Fibroblast of skin of left biceps (primary cell): Measurements from ENCODE around the gene ARMC5.
"Not testable (repeated sequence)": the region's sequence is repeated elsewhere in the genome, so short reads cannot be mapped to it uniquely, and the experiment has no call there.

Experiments
- DNase-seq, 2 experiments: peaks; one replicate each; pipeline ENCODE4 v3.0.0-alpha.2; 2013; ENCODE audit warnings: low read depth in 2 of 2

Gene ARMC5

DNA sequence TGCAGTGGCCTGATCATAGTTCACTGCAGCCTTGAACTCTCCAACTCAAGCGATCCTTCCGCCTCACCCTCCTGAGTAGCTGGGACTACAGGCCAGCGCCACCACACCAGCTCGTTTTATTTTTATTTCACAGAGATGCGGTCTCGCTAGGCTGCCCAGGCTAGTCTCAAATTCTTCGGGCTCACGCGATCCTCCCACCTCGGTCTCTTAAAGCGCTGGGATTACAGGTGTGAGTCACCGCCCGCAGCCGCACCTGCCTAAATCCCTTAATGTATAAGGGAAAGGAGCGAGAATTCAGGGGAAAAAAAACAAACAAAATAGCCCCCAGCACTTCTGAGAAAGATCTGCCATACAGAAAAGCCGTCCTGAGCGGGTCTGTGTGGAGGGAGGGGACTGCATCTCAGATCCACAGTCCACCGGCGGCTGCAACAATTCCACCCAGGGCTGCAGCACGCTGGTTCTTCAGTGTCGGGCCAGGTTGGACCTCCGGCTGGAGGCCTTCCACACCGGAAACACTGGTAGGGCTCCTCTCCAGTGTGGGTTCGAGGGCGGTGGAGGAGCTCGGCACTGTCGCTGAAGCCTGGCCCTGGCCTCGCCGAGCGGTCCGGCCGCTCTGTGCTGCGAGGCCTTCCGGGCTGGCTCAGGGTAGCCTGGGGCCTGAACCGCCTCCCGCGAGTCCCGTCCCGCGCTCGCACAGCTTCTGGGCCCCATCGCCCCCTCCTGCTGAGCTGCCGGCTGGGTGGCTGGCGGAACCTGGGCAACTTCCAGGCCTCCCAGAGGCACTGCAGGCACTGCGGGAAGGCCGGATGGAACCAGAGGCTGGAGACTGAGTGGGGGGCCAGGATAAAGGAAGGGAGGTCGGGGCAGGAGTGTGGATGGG, 23.7 kb upstream of the ARMC5 start:
- no peak for DNase-seq

DNA sequence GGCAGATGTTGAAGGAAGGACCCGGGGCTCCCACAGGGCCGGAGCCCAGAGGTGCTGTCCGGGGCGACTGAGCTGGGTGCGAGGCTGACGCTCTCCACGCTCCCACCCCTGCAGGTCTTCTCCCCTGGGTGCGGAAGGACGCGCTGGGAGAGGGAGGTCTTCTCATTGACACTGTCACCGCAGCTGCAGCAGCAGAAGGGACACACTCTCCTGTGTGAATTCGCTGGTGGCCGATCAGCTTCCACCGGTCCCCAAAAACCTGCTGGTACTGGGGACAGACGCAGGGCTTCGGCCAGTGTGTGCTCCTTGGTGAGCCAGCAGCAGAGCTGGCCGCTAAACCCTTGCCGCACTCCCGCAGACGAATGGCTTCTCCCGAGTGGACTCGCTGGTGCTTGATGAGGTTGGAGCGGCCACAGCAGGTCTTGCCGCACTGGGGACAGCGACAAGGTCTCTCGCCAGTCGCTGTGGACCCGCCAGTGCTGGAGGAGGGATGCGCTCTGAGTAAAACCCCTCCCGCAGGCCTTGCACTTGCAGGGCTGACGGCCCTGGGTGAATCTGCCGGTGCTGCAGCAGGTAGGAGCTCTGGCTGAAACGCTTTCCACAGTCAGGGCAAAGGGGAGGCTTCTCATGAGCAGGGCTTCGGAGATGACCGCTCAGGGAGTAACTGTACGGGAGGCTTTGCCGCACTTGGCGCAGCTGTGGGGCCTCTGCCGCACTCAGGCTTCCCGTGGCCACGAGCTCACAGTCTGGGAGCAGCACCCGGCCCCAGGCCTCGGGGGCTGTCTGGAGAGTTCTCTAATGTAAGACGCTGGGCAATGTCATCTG, 22.9 kb upstream of the ARMC5 start:
- no peak for DNase-seq

DNA sequence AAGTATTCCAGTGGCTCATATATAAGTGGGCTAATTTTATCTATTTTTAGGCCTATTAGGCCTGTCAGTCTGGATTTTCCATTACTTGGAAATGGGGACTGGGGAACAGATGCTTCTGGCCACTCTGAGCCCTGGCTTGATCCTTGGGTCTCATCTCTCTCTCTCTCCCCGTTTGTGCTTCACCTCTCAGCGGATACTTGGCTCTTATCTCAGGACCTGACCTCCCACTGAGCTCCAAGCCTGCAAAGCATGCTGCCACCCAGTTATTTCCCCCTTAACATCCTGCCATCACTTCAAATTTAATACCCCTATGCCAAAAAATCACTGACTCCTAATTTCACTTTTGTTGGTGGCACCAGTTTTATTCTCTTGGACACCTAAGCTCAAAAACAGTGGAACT, 20.9 kb upstream of the ARMC5 start:
- DNase-seq, result no peak

DNA sequence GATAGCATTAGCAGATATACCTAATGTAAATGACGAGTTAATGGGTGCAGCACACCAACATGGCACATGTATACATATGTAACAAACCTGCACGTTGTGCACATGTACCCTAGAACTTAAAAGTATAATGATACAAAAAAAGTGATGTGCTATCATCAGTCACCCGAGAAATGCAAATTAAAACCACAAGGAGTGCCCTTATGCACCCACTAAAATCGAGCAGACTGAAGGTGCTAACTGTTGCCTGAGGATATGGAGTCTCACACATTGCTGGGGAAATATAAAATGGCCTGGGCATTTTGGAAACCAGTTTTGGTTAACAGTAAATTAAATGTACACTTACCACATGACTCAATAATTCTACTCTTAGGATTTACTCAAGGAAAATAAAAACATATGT, 20.3 kb upstream of the ARMC5 start:
- not testable (repeated sequence) for DNase-seq

DNA sequence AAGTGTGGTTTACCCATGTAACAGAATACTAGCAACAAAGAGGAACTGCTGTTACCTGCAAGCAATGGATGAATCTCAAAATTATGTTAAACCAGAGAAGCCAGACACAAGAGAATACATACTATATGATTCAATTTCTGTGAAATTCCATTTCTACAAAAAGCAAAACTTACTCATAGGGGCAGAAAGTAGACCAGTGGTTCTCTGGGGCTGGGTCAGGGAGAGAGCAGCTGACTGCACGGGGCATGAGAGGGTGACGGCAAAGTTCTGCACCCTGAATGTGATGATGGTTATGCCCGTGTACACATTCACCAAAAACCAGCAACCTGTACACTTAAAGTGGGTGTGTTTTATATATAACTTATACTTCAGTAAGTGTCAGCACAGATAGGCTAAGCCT, 19.8 kb upstream of the ARMC5 start:
- DNase-seq, result no peak

DNA sequence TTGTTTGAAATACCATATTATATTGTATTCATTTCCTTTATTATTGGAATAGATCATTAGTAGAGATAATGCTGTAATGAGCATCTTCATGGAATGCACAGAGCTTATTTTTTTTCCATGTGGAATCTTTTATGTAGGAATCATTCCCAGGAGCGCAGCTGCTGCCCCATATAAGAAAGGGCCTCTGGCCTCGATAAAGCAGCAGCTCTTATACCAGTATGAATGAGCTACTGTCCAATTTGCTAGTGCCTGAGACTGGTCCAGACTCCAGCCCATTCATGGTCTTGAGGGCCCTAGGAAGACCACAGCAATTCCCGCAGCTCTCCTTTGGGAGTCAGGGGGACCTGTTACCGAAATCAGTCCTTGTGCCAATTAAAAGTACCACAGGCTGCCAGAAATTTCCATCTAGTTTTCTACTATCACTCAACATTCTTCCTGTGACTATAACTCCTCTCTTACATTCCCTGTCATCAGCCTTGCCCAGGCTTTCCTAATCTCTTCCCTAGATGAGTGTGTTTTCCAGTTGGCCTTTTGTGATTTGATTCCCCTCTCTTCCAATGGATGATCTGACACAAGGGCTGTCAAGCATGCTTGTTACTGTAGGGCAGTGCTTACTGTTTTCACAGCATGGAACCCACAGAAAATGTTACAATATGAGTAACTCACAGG, 18.7 kb upstream of the ARMC5 start:
- DNase-seq, result no peak

DNA sequence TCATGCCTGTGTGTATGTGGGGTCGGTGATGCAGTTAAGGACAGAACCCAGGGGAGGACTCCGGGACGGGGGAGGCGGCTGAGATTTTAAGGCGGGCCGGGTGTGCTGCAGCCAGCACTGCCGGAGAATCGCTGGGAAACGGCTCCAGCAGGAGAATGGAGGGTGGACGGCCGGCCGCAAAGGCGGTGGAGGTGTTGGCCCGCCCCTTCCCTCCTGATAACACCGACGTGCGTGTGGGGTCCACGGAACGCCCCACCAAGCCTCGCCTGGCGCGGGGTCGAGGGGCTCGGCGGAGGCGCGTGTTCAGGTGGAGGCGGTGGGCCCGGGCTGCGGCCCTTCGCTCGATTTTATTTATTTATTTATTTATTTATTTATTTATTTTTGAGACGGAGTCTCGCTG, 17.3 kb upstream of the ARMC5 start:
- DNase-seq, result no peak

DNA sequence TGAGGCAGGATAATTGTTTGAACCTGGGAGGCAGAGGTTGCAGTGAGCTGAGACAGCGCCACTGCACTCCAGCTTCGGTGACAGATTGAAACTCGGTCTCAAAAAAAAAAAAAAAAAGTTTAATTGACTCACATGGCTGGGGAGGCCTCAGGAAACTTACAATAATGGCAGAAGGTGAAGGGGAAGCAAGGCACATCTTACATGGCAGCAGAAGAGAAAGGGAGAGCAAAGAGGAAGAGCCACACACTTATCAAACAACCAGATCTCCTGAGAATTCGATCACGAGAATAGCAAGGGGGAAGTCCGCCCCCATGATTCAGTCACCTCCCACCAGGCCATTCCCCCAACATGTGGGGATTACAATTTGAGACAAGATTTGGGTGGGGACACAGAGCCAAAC, 13.4 kb upstream of the ARMC5 start:
- not testable (repeated sequence) for DNase-seq

DNA sequence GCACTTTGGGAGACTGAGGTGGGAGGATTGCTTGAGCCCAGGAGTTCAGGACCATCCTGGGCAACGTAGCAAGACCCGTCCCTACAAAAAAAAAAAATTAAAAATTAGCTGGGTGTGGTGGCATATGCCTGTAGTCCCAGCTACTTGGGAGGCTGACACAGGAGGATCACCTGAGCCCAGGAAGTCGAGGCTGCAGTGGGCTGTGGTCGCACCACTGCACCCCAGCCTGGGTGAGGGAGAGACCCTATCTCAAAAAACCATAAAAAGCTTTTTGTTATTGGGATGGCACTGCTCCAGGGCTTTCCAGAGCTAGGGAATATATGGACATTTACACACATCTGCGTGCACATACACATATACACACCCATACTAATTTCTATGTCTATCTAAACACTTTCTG, 8.1 kb upstream of the ARMC5 start:
- no peak for DNase-seq

DNA sequence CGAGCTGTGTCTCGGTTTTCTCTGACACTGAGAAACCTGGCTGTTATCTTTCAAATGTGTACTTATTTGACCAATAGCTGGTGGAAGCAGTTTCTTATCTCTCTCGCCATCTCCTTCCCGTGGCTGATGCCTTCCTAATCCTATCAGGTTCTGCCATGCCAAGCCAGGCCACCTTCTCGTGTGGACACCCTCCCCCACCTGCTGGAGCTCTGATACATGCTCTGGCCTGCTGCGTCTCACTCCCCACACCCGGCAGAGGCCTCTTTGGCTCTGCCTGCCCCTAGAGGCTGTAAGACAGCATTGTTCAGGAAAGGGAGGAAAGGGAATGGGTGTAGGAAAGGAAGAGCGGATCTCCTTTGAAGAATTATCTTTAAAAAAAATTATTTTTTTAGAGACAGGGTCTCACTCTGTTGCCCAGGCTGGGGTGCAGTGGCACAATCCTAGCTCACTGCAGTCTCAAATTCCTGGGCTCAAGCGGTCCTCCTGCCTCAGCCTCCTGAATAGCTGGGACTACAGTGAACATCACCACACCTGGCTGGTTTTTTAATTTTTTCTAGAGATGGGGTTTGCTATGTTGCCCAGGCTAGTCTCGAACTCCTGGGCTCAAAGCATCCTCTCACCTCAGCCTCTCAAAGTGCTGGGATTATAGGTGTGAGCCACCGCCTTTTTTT, 7.5 kb upstream of the ARMC5 start:
- DNase-seq, result no peak

DNA sequence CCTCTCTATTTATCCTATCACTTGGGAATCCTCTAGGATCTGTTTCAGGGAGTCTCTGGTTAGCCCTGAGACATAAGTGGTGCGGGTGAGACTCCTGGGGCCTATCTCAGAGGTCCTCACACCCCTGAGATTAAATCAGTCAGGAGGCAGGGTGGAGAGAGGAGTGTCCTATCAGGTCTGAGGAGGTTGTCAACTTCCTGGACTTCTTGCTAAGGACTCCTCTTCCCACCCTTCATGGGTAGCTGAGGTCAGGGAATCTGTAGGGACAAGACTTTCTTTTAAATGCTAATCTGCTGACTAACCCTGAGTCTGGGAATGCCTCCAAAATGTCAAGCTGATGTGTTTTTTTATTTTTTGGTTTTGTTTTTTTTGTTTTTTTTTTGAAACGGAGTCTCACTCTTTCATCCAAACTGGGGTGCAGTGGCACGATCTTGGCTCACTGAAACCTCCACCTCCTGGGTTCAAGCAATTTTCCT, 6.6 kb upstream of the ARMC5 start:
- peak; percentile 65 to 66 for DNase-seq

DNA sequence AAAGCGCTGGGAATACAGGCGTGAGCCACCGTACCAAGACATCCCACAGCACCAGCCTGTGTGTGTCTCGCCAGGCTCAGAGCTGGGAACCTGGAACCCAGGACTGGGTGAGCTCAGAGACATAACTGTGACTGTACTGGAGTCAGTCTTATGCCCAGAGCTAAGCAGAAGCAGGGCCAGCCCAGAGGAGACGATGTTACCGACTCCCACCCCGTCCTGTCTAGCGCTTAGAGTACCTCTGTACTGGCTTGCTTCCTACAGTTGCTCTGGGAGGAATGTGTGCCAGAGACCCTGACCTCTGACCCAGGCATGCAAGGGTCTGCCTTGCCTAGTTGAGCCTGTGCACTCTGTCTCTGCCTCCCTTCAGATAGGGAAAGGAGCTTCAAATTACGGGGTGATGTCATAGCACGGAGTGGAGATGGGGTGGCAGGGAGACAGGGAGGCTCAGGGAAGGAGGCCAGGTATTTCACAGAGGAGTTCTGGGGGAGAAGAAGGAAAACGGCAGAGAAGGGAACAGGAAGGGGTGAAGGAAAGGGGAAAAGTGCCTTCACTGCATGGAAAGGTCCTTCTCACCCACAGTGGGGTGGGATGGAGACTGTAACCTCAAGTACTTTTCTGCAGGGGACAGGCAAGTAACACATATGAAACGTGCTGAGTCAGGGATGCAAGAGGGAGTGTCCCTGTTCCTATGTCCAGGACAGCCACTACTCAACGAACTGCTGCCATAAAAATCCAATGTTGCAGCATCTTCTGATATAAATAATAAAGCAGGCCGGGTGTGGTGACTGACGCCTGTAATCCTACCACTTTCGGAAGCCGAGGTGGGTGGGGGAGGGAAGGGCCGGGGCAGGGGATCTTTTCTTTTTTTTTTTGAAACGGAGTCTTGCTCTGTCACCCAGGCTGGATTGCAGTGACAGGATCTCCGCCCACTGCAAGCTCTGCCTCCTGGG, 5.8 kb upstream of the ARMC5 start:
- no peak for DNase-seq

DNA sequence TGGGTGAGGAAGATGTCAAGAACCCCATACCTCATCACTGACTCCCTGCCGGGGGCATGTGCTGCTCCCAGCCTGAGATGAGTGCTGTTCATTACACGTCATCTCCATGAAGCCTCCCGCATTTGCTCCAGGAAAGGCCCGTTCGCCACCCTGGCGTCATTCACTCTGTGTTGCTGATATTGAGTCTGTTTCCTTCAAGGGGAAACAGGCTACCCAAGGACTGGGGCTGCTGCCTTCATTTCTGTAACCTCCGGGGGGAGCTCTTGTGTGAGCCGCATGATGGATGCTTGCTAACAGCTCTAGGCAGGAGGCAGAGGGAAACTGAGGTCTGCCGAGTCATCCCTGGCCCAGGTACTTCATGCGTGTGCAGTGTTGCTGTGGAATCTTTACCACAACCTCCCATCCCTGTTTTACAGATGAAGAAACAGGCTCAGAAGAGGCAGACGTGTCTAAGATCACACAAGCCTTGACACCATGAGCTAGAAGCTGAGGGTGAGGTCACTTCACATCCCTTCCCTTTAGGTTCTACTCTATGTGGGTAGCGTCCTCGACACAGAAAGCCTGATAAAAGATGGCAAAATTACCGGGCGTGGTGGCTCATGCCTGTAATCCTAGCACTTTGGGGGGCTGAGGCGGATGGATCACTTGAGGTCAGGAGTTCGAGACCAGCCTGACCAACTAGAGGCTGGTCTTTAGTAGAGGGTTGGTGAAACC, 3.5 kb upstream of the ARMC5 start:
- no peak for DNase-seq

DNA sequence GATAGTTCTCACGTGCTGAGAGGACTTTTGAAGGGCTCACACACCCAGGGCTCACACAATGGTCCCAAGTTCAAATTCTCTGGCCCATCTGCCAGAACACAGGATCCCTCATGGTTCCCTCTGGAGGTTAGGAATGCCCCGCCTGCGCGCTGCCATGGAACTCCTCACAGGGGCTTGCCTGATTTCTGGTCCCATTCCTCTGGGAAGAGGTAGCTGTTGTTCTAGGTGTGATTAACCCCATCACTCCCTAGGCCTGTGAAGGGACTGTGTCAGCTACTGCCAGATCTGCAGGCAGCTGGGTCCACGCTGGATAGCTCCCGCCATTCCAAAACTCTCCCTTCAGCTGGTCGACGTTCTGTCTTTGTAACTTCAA, 2.3 kb upstream of the ARMC5 start:
- no peak for DNase-seq

DNA sequence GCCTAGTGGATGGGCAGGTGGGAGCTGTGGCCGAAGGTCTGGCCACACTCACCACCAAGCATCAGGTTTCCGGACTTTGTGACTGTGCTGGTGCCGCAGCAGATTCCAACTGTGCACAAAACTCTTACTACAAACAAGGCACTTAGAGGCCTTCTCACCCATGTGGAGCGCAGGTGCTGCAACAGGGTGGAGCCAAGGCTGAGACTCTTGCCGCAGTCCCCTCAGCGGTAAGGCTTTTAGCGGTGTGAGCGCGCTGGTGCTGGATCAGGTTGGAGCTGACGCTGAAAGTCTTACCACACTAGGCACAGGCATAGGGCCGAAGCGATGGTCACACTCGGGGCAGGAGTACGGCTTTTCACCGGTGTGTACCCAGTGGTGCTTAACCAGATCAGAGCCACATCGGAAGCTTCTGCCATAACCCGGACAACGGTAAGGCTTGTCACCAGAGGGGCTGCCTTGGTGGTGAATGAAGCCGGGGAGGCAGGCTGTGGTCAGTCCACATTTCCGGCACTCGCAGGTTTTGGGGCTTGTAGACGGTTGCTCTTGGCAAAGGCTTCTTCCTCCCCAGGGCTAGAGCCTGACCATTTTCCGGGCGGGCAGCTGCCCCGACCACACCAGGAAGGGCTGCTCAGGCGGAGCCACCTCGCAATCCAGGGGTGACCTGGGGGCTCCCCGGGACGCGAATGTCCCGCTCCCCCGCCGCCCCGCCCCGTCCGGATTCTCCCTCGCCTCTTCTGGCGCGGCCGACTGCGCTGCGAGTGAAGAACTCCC, 1.0 kb upstream of the ARMC5 start:
- DNase-seq, result no peak

DNA sequence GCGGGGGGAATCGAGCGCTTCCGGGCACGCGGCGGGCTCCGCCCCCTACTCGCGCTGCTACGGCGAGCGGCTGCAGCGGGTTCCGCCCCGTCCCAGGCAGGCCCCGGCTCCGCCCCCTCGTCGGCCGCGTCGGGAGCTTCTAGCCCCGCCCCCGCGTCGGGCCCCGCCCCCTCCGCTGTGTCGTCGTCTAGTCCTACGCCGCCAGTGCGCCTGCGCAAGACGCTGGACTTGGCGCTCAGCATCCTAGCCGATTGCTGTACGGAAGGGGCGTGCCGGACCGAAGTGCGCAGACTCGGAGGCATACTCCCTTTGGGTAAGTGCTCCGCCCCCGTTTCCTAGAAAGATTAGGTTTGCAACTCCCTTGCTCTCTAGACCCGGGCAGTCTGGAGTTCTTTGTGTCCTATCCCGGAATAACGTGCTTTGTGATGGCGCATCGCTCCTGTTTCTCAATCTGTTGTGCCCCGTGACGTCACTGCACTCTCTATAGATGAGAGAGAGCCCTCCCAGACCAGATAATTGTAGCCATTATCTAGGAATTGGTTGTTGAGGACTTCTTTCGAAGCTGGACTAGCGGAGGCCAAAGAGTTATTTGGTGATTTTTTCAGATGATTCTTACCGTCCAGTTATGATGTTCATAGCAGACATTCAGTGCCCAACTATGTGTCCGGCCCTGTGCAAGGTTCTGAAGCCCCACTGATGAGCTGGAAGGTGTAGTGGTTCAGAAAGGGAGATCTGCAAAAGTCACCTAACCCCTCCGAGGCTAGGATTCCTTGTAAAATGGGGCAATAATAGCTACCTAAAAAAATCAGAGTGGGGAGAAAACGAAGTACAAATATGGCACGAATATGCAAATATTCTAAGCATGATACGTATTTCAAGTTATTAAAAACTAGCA, 633 bp downstream of the ARMC5 start:
- peak; percentile 97 for DNase-seq

DNA sequence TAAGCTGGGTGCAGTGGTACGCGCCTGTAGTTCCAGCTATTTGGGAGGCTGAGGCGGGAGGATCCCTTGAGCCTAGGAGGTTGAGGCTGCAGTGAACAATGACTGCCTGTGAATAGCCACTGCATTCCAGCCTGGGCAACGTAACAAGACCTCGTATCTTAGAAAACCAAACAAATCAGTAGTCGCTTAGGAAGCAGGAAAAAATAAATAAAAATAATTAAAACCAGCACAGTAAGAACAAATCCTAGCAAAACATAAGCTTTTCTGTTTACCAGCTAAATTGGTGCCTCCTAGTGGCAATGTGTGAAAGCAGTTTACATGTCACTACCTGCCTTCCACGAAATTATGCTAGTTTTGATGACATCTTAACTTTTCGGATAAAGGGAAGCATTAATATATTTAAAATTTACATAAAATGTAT, 1.3 kb downstream of the ARMC5 start:
- no peak for DNase-seq
